GM15510 (cell line): ENCODE results near the gene YTHDF2.

Experiments
- POLR2A ChIP-seq: IDR thresholded peaks from 3 replicates; pipeline ENCODE4 v1.6.1; 2011; ENCODE audit warnings: borderline replicate concordance; ENCODE audit not compliant: insufficient read length; ENCODE audit errors: extremely low read depth

The YTHDF2 gene

GRCh38 chr1:28736450-28737306 lies at the start of gene YTHDF2:
YTHDF2 (plus strand) TSS chr1:28736940; CDS start chr1:28737121, 181 bp downstream.
- TF ChIP-seq POLR2A: peak; percentile 73

- no peak for TF ChIP-seq POLR2A
Observed at GRCh38 chr1:28703629-28704028, 33.1 kb upstream of the YTHDF2 start.

- TF ChIP-seq POLR2A: no peak
Observed at GRCh38 chr1:28716336-28716735, 20.4 kb upstream of the YTHDF2 start.

- TF ChIP-seq POLR2A: no peak
Observed at GRCh38 chr1:28718166-28718565, 18.6 kb upstream of the YTHDF2 start.

- TF ChIP-seq POLR2A: no peak
Observed at GRCh38 chr1:28718586-28719331, 18.0 kb upstream of the YTHDF2 start.

- no peak for TF ChIP-seq POLR2A
Observed at GRCh38 chr1:28719332-28719619, 17.5 kb upstream of the YTHDF2 start.

- no peak for TF ChIP-seq POLR2A
Observed at GRCh38 chr1:28720376-28720775, 16.4 kb upstream of the YTHDF2 start.

GRCh38 chr1:28735961-28736449 lies 735 bp upstream of the YTHDF2 start:
- TF ChIP-seq POLR2A: no peak

GRCh38 chr1:28737307-28738132 lies 780 bp downstream of the YTHDF2 start:
- TF ChIP-seq POLR2A: no peak

GRCh38 chr1:28740118-28740517 lies 3.4 kb downstream of the YTHDF2 start:
- TF ChIP-seq POLR2A: no peak

- no peak for TF ChIP-seq POLR2A
Observed at GRCh38 chr1:28744184-28744583, 7.4 kb downstream of the YTHDF2 start.

GRCh38 chr1:28745653-28746173 lies 9.0 kb downstream of the YTHDF2 start:
- no peak for TF ChIP-seq POLR2A

- TF ChIP-seq POLR2A: no peak
Observed at GRCh38 chr1:28750330-28750729, 13.6 kb downstream of the YTHDF2 start.

- no peak for TF ChIP-seq POLR2A
Observed at GRCh38 chr1:28751315-28752060, 14.7 kb downstream of the YTHDF2 start.

GRCh38 chr1:28755701-28756100 lies 19.0 kb downstream of the YTHDF2 start:
- no peak for TF ChIP-seq POLR2A

GRCh38 chr1:28756846-28757245 lies 20.1 kb downstream of the YTHDF2 start:
- no peak for TF ChIP-seq POLR2A
